Fibroblast of the aortic adventitia (primary cell): ENCODE results near the gene FCSK. TPM values are rescaled to one million over a fixed set of nuclear protein-coding genes. Genes with fewer than 3 reads are reported as not detected.

Experiments used
- DNase-seq: peaks from one replicate; pipeline ENCODE4 v3.0.0-alpha.2; 2010; ENCODE audit warnings: low read depth
- H3K4me3 ChIP-seq: 2 replicates; pipeline ENCODE4 v1.5.1; 2011; ENCODE audit warnings: low read depth, mild to moderate bottlenecking, control low read depth, low read length, moderate library complexity
- CTCF ChIP-seq: IDR thresholded peaks from 2 replicates; pipeline ENCODE4 v1.5.1; 2011; ENCODE audit warnings: mild to moderate bottlenecking, low read length, control low read depth, inconsistent platforms; ENCODE audit not compliant: insufficient read depth
- total RNA-seq: library from RNA; depleted of rRNA; stranded (reverse); fragments of >200 nt; gene quantifications from 2 replicates; pipeline ENCODE4 v1.2.3, GENCODE V29; 2012; ENCODE audit warnings: low replicate concordance

Gene FCSK
- total RNA-seq, 1 donor = 8.9 TPM

- no peak overlapping the region for H3K4me3 ChIP-seq
- no peak for DNase-seq
- TF ChIP-seq CTCF = no peak
Observed at GRCh38 chr16:70495425-70496182, 41.2 kb downstream of the FCSK start.

GRCh38 chr16:70496513-70496912 is 42.1 kb downstream of the FCSK start:
- H3K4me3 ChIP-seq = no peak overlapping the region
- no peak for DNase-seq
- no peak for TF ChIP-seq CTCF

- no peak overlapping the region for H3K4me3 ChIP-seq
- TF ChIP-seq CTCF = no peak
- peak; percentile 10 for DNase-seq
Observed at GRCh38 chr16:70508752-70509151, 54.4 kb downstream of the FCSK start.

GRCh38 chr16:70510216-70510615 is 55.8 kb downstream of the FCSK start:
- H3K4me3 ChIP-seq = no peak overlapping the region
- no peak for DNase-seq
- no peak for TF ChIP-seq CTCF

- TF ChIP-seq CTCF = no peak
- no peak for DNase-seq
Observed at GRCh38 chr16:70511833-70512232, 57.4 kb downstream of the FCSK start.

GRCh38 chr16:70512456-70512855 is 58.1 kb downstream of the FCSK start:
- no peak for TF ChIP-seq CTCF
- no peak overlapping the region for H3K4me3 ChIP-seq
- no peak for DNase-seq

More at GRCh38 chr16:70511833-70512232, 57.4 kb downstream of the FCSK start:
- no peak overlapping the region for H3K4me3 ChIP-seq

GRCh38 chr16:70520612-70521297 is 66.4 kb downstream of the FCSK start:
- no peak for TF ChIP-seq CTCF
- peak; percentile 39 for DNase-seq
- H3K4me3 ChIP-seq = no peak overlapping the region
